Neural progenitor cell (in vitro differentiated cells): ENCODE results near the gene OSGIN1. TPM values are rescaled to one million over a fixed set of nuclear protein-coding genes. Genes with fewer than 3 reads are reported as not detected.
A peak's percentile ranks its signal among the peaks of the same experiment; 100 is the strongest.

Experiments used
- DNase-seq: peaks from one replicate; pipeline ENCODE4 v3.0.0-alpha.2; 2016; ENCODE audit warnings: low spot score
- H2AFZ ChIP-seq: fragments of 200-600 bp; sonication (generic); replicated peaks from 2 replicates; pipeline ENCODE4 v1.6.1; 2016; ENCODE audit warnings: antibody characterized with exemption
- H3F3A ChIP-seq: fragments of 200-600 bp; sonication (generic); 2 replicates; pipeline ENCODE4 v1.6.1; 2016; ENCODE audit warnings: antibody characterized with exemption, low read depth
- H3K27ac ChIP-seq: fragments of 200-600 bp; sonication (generic); 2 replicates; pipeline ENCODE4 v1.5.1; 2016; ENCODE audit warnings: mild to moderate bottlenecking
- H3K27me3 ChIP-seq: fragments of 200-600 bp; sonication (generic); 2 replicates; pipeline ENCODE4 v1.6.1; 2016; ENCODE audit warnings: mild to moderate bottlenecking, moderate library complexity
- H3K36me3 ChIP-seq: fragments of 200-600 bp; sonication (generic); 2 replicates; pipeline ENCODE4 v1.5.1; 2016
- H3K4me1 ChIP-seq: fragments of 200-600 bp; sonication (generic); 2 replicates; pipeline ENCODE4 v1.6.1; 2016; ENCODE audit warnings: mixed run types
- H3K4me2 ChIP-seq: fragments of 200-600 bp; sonication (generic); 2 replicates; pipeline ENCODE4 v1.6.1; 2016
- H3K4me3 ChIP-seq: fragments of 200-600 bp; sonication (generic); 2 replicates; pipeline ENCODE4 v1.5.1; 2016
- H3K79me2 ChIP-seq: fragments of 200-600 bp; sonication (generic); 2 replicates; pipeline ENCODE4 v1.6.1; 2016; ENCODE audit warnings: low read depth
- H3K9ac ChIP-seq: fragments of 200-600 bp; sonication (generic); 2 replicates; pipeline ENCODE4 v1.6.1; 2016
- H3K9me3 ChIP-seq: fragments of 200-600 bp; sonication (generic); 2 replicates; pipeline ENCODE4 v1.5.1; 2016; ENCODE audit warnings: low read depth
- H4K20me1 ChIP-seq: fragments of 200-600 bp; sonication (generic); 2 replicates; pipeline ENCODE4 v1.6.1; 2016; ENCODE audit warnings: low read depth
- H3K27ac Mint-ChIP-seq: 3 replicates; pipeline ENCODE4 v1.8.0; 2021; ENCODE audit warnings: mixed read lengths
- H3K27me3 Mint-ChIP-seq: 2 replicates; pipeline ENCODE4 v1.8.0; 2022; ENCODE audit warnings: low read depth, mild to moderate bottlenecking, inconsistent platforms, moderate library complexity, mixed read lengths; ENCODE audit not compliant: insufficient read depth
- H3K36me3 Mint-ChIP-seq: 3 replicates; pipeline ENCODE4 v1.8.0; 2021; ENCODE audit warnings: mixed read lengths
- H3K4me1 Mint-ChIP-seq: 3 replicates; pipeline ENCODE4 v1.8.0; 2021; ENCODE audit warnings: mixed read lengths
- H3K4me3 Mint-ChIP-seq: 3 replicates; pipeline ENCODE4 v1.8.0; 2021; ENCODE audit warnings: mild to moderate bottlenecking, moderate library complexity, mixed read lengths
- H3K9me3 Mint-ChIP-seq: 3 replicates; pipeline ENCODE4 v1.8.0; 2020; ENCODE audit warnings: mixed read lengths
- CTCF ChIP-seq: fragments of 200-600 bp; sonication (generic); IDR thresholded peaks from 2 replicates; pipeline ENCODE4 v1.5.1; 2017; ENCODE audit warnings: antibody characterized with exemption, mild to moderate bottlenecking
- EZH2 ChIP-seq: fragments of 200-600 bp; sonication (generic); IDR thresholded peaks from 2 replicates; pipeline ENCODE4 v1.6.1; 2017; ENCODE audit warnings: antibody characterized with exemption, mild to moderate bottlenecking, moderate library complexity
- EZH2phosphoT487 ChIP-seq: fragments of 200-600 bp; sonication (generic); IDR thresholded peaks from 2 replicates; pipeline ENCODE4 v1.6.1; 2017; ENCODE audit warnings: antibody characterized with exemption
- total RNA-seq: library from RNA; depleted of rRNA; stranded (reverse); fragments of >200 nt; gene quantifications from 2 replicates; pipeline ENCODE4 v1.2.3, GENCODE V29; 2015; ENCODE audit warnings: low replicate concordance

Gene OSGIN1
- total RNA-seq, 1 donor from 2014 or later: not detected

- no peak overlapping the region for H2AFZ ChIP-seq
- H3K36me3 ChIP-seq: no peaks in the 10 kb centered on the region
- H3K4me1 ChIP-seq: peaks cover 21% of the 10 kb centered on the region
- H3K79me2 ChIP-seq: peaks cover 10% of the 10 kb centered on the region
- Mint-ChIP-seq H3K27me3 (peaks cover 5% of the 10 kb centered on the region), H3K36me3 (peaks cover 4% of the 10 kb centered on the region), H3K4me1 (peaks cover 28% of the 10 kb centered on the region), H3K4me3 (no peak overlapping the region), H3K27ac (peak overlapping the region; percentile 33), H3K9me3 (peaks cover under 1% of the 10 kb centered on the region)
- H3K27ac ChIP-seq: no peak overlapping the region
- H3K4me2 ChIP-seq: no peak overlapping the region
- DNase-seq: peak; percentile 17
- no peaks in the 10 kb centered on the region for H3K9me3 ChIP-seq
- peaks cover 8% of the 10 kb centered on the region for H3K27me3 ChIP-seq
- no peak overlapping the region for H3K4me3 ChIP-seq
- peaks cover 5% of the 10 kb centered on the region for H3F3A ChIP-seq
- H4K20me1 ChIP-seq: peaks cover 7% of the 10 kb centered on the region
- H3K9ac ChIP-seq: no peak overlapping the region
- TF ChIP-seq EZH2phosphoT487 (no peak), CTCF (no peak), EZH2 (no peak)
These were observed 18.4 kb downstream of the OSGIN1 start for GRCh38 chr16:83971165-83972130.

- H3K4me1 ChIP-seq: peaks cover 21% of the 10 kb centered on the region
- H3K4me2 ChIP-seq: no peak overlapping the region
- no peaks in the 10 kb centered on the region for H3F3A ChIP-seq
- peaks cover 28% of the 10 kb centered on the region for H3K4me1 Mint-ChIP-seq
- H3K27me3 Mint-ChIP-seq: peaks cover 9% of the 10 kb centered on the region
- peak overlapping the region; percentile 33 for H3K27ac Mint-ChIP-seq
- no peaks in the 10 kb centered on the region for H3K9me3 ChIP-seq
- no peak overlapping the region for H3K27ac ChIP-seq
- peaks cover 5% of the 10 kb centered on the region for H3K9me3 Mint-ChIP-seq
- no peak overlapping the region for H3K4me3 Mint-ChIP-seq
- H3K27me3 ChIP-seq: peaks cover 8% of the 10 kb centered on the region
- H3K36me3 ChIP-seq: no peaks in the 10 kb centered on the region
- no peak for DNase-seq
- TF ChIP-seq EZH2 (no peak), EZH2phosphoT487 (no peak), CTCF (no peak)
- H3K4me3 ChIP-seq: no peak overlapping the region
- H3K36me3 Mint-ChIP-seq: peaks cover 11% of the 10 kb centered on the region
- H4K20me1 ChIP-seq: peaks cover 7% of the 10 kb centered on the region
- no peak overlapping the region for H2AFZ ChIP-seq
- no peak overlapping the region for H3K9ac ChIP-seq
- peaks cover 10% of the 10 kb centered on the region for H3K79me2 ChIP-seq
These were observed 19.4 kb downstream of the OSGIN1 start for GRCh38 chr16:83972256-83973008.

- H3K36me3 Mint-ChIP-seq: peaks cover 17% of the 10 kb centered on the region
- TF ChIP-seq CTCF (no peak), EZH2 (no peak), EZH2phosphoT487 (no peak)
- no peak for DNase-seq
These were observed 20.0 kb downstream of the OSGIN1 start for GRCh38 chr16:83973077-83973476.

More at GRCh38 chr16:83973077-83973476, 20.0 kb downstream of the OSGIN1 start:
- H3K27ac ChIP-seq: no peak overlapping the region
- H3K9me3 Mint-ChIP-seq: peaks cover 10% of the 10 kb centered on the region
- H3K27ac Mint-ChIP-seq: no peak overlapping the region
- no peak overlapping the region for H3K9ac ChIP-seq
- peaks cover 8% of the 10 kb centered on the region for H3K27me3 ChIP-seq
- H3K4me1 Mint-ChIP-seq: peaks cover 32% of the 10 kb centered on the region
- H3K4me3 ChIP-seq: no peak overlapping the region
- no peaks in the 10 kb centered on the region for H3K36me3 ChIP-seq
- peaks cover 21% of the 10 kb centered on the region for H3K4me1 ChIP-seq
- no peaks in the 10 kb centered on the region for H3K9me3 ChIP-seq
- no peak overlapping the region for H2AFZ ChIP-seq
- H3F3A ChIP-seq: no peaks in the 10 kb centered on the region
- peaks cover 6% of the 10 kb centered on the region for H3K27me3 Mint-ChIP-seq
- no peak overlapping the region for H3K4me3 Mint-ChIP-seq
- H3K4me2 ChIP-seq: no peak overlapping the region
- H3K79me2 ChIP-seq: peaks cover 10% of the 10 kb centered on the region
- H4K20me1 ChIP-seq: peaks cover 7% of the 10 kb centered on the region
